B cell (primary cell): Measurements from ENCODE around the gene IL12RB1.

Experiments used
- EZH2 ChIP-seq: IDR thresholded peaks from 2 replicates; pipeline ENCODE4 v1.6.1; 2012; ENCODE audit warnings: borderline replicate concordance, low read depth, mild to moderate bottlenecking, moderate library complexity, low read length; ENCODE audit not compliant: insufficient read depth, poor library complexity, severe bottlenecking
- TF ChIP-seq, protein P1 (sequence below): fragments of 200-600 bp; IDR thresholded peaks from one replicate; pipeline ENCODE4 v1.8.0; 2022; ENCODE audit warnings: antibody characterized with exemption, mild to moderate bottlenecking

DNA sequence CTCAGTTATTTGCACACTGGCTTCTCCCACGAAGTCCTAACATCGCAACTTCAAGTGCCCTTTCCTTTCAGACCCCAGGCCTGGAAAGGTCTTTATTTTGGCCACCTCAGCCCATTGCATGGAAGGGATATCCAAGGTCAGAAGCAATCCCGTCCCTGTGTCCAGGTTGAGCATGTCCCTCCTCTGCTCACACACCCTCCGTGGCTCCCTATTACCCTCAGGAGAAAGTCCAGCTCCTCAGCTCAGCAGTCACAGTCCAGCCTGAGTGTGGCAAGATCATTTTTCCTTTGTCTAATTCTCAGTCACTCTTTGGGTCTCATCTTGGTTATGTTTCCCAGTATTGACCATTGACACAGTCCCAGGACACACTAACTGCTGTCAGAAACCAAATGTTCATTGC is 59.6 kb downstream of the IL12RB1 start:
- TF ChIP-seq, protein P1, sequence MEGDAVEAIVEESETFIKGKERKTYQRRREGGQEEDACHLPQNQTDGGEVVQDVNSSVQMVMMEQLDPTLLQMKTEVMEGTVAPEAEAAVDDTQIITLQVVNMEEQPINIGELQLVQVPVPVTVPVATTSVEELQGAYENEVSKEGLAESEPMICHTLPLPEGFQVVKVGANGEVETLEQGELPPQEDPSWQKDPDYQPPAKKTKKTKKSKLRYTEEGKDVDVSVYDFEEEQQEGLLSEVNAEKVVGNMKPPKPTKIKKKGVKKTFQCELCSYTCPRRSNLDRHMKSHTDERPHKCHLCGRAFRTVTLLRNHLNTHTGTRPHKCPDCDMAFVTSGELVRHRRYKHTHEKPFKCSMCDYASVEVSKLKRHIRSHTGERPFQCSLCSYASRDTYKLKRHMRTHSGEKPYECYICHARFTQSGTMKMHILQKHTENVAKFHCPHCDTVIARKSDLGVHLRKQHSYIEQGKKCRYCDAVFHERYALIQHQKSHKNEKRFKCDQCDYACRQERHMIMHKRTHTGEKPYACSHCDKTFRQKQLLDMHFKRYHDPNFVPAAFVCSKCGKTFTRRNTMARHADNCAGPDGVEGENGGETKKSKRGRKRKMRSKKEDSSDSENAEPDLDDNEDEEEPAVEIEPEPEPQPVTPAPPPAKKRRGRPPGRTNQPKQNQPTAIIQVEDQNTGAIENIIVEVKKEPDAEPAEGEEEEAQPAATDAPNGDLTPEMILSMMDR, result no peak
- TF ChIP-seq EZH2, result no peak
